GM12878 (cell line): ENCODE measurements around the gene TMEM106A. TPM values are rescaled to one million over a fixed set of nuclear protein-coding genes. Genes with fewer than 3 reads are reported as not detected.
A peak's percentile ranks its signal among the peaks of the same experiment; 100 is the strongest.

Experiments used
- ATAC-seq: fragments of 200-7000 bp; cut with Tn5 transposase; 3 replicates; pipeline ENCODE4 v1.9.1; 2020; ENCODE audit warnings: mild to moderate bottlenecking, moderate library complexity
- BruUV-seq: library from RNA; stranded (reverse); fragments of 400-500 nt; replicated peaks from 2 replicates; lab custom pipeline; 2021; lab: Mats Ljungman, UMichigan
- CTCF ChIA-PET: fragments of 300-600 bp; sonication (Branson Sonifier 250); formaldehyde crosslinking; extraction: SDS; loops from one replicate; lab custom pipeline; 2021; ENCODE audit warnings: inconsistent platforms; lab: Yijun Ruan, JAX
- POLR2A ChIA-PET: fragments of 350-600 bp; formaldehyde crosslinking; extraction: SDS; loops from one replicate; lab custom pipeline; 2021; ENCODE audit warnings: inconsistent platforms; lab: Charles Lee
- RAD21 ChIA-PET: fragments of 300-600 bp; sonication (Branson Sonifier 250); formaldehyde crosslinking; loops from one replicate; lab custom pipeline; 2023; ENCODE audit warnings: antibody characterized with exemption; ENCODE audit not compliant: unreplicated experiment; lab: Charles Lee
- SMC1A ChIA-PET: fragments of 300-600 bp; sonication (Branson Sonifier 250); formaldehyde crosslinking; loops from one replicate; lab custom pipeline; 2023; ENCODE audit not compliant: unreplicated experiment, uncharacterized antibody; lab: Charles Lee
- DNase-seq: peaks from one replicate; pipeline ENCODE4 v3.0.0-alpha.2; 2011; ENCODE audit warnings: low read depth, low spot score
- FAIRE-seq: peaks from 3 replicates; lab custom pipeline; 2011; peaks lifted over from hg19 to GRCh38; lab: Jason Lieb, UNC
- H2AFZ ChIP-seq: 2 replicates; pipeline ENCODE4 v1.6.0; 2011; ENCODE audit warnings: low read depth, low read length, control low read depth; ENCODE audit not compliant: control insufficient read depth
- H3K27ac ChIP-seq: 2 replicates; pipeline ENCODE4 v1.5.1; 2011; ENCODE audit warnings: control low read depth; ENCODE audit not compliant: control insufficient read depth, insufficient read depth
- H3K27me3 ChIP-seq, 2 experiments: replicated peaks in 1 of 2; 2 replicates each; pipeline versions ENCODE4 v1.6.0 to v1.6.1; 2011; ENCODE audit warnings: low read length in 1 of 2; ENCODE audit not compliant: control insufficient read depth in 2 of 2, insufficient read depth in 2 of 2
- H3K36me3 ChIP-seq, 2 experiments: 2 replicates each; pipeline ENCODE4 v1.5.1; 2011; ENCODE audit warnings: low read length in 1 of 2; ENCODE audit not compliant: control insufficient read depth in 2 of 2, insufficient read depth in 2 of 2
- H3K4me1 ChIP-seq: 2 replicates; pipeline ENCODE4 v1.6.1; 2011; ENCODE audit warnings: mild to moderate bottlenecking, low read length, moderate library complexity, mixed read lengths; ENCODE audit not compliant: control insufficient read depth, insufficient read depth
- H3K4me2 ChIP-seq: 2 replicates; pipeline ENCODE4 v1.6.0; 2011; ENCODE audit warnings: control low read depth; ENCODE audit not compliant: control insufficient read depth, insufficient read depth
- H3K4me3 ChIP-seq: fragments of 200-600 bp; sonication (generic); 2 replicates; pipeline ENCODE4 v1.5.1; 2016
- H3K79me2 ChIP-seq: 2 replicates; pipeline ENCODE4 v1.6.0; 2011; ENCODE audit warnings: low read length; ENCODE audit not compliant: control insufficient read depth, insufficient read depth
- H3K9ac ChIP-seq: 2 replicates; pipeline ENCODE4 v1.8.0; 2011; ENCODE audit warnings: low read length, control low read depth, mixed read lengths; ENCODE audit not compliant: control insufficient read depth, insufficient read depth
- H3K9me3 ChIP-seq: replicated peaks from 3 replicates; pipeline ENCODE4 v1.5.1; 2011; ENCODE audit warnings: mild to moderate bottlenecking, low read length; ENCODE audit not compliant: control insufficient read depth, insufficient read depth
- H4K20me1 ChIP-seq: 2 replicates; pipeline ENCODE4 v1.6.0; 2011; ENCODE audit not compliant: control insufficient read depth, insufficient read depth
- BHLHE40 ChIP-seq, 2 experiments: fragments of 450-650 bp in 1 of 2; IDR thresholded peaks; 2 replicates each; pipeline ENCODE4 v1.6.1; 2011 to 2017; ENCODE audit warnings: low read depth in 2 of 2, borderline replicate concordance in 1 of 2, improper control_type of control experiment in 1 of 2, low read length in 1 of 2, mild to moderate bottlenecking in 1 of 2
- EGR1 ChIP-seq, 2 experiments: IDR thresholded peaks; 1 replicate in 1 of 2; 2 replicates in 1 of 2; pipeline ENCODE4 v1.6.1; 2011 to 2012; ENCODE audit warnings: low read depth in 2 of 2, low read length in 2 of 2, borderline replicate concordance in 1 of 2, mild to moderate bottlenecking in 1 of 2, moderate library complexity in 1 of 2
- PAX8 ChIP-seq: fragments of 450-650 bp; IDR thresholded peaks from 2 replicates; pipeline ENCODE4 v1.6.1; 2017; ENCODE audit warnings: mild to moderate bottlenecking, moderate library complexity
- POLR2A ChIP-seq: IDR thresholded peaks from 2 replicates; pipeline ENCODE4 v1.6.1; 2011; ENCODE audit warnings: low read depth, mild to moderate bottlenecking, low read length
- RB1 ChIP-seq: fragments of 450-650 bp; formaldehyde crosslinking; IDR thresholded peaks from 2 replicates; pipeline ENCODE4 v1.6.1; 2017; ENCODE audit warnings: mild to moderate bottlenecking, borderline replicate concordance
- SMAD1 ChIP-seq: fragments of 450-650 bp; IDR thresholded peaks from 2 replicates; pipeline ENCODE4 v1.6.1; 2018; ENCODE audit warnings: mild to moderate bottlenecking, low read depth; ENCODE audit not compliant: partially characterized antibody
- WGBS: methylation state at CpG from one replicate; pipeline ENCODE4 v1.1.6; 2016; ENCODE audit warnings: low lambda C conversion rate; ENCODE audit not compliant: insufficient replicate concordance, insufficient coverage; ENCODE audit errors: missing lambda C conversion rate; 5-methylcytosine and 5-hydroxymethylcytosine counted together
- in situ Hi-C: fragments of 300-500 bp; cut with MboI; formaldehyde crosslinking; loops from 9 replicates; pipeline ENCODE4 v1.14.3; 2018; ENCODE audit warnings: mixed read lengths
- intact Hi-C: fragments of 100-400 bp; cut with micrococcal nuclease; formaldehyde crosslinking; loops from one replicate; pipeline ENCODE4 v1.14.2; 2022; ENCODE audit not compliant: unreplicated experiment
- polyA plus RNA-seq, 11 experiments: library from polyadenylated mRNA; depleted of rRNA in 4 of 11; unstranded in 6 of 11; stranded (reverse) in 5 of 11; fragments of >200 nt; fragmentation: Nextera tagmentation in 4 of 11; fragmentation: Illumina TruSeq in 1 of 11; extraction: Ambion mirVana in 4 of 11; extraction: Trizol in 1 of 11; gene quantifications; 1 replicate in 1 of 11; 2 replicates in 10 of 11; pipeline versions ENCODE4 v1.2.1 to v1.2.3, GENCODE V29; 2011 to 2016; ENCODE audit warnings: inconsistent platforms in 2 of 11, missing spikeins in 2 of 11, low read depth in 1 of 11
- total RNA-seq, 4 experiments: library from RNA; depleted of rRNA in 3 of 4; stranded (reverse); fragments of >200 nt in 3 of 4; fragmentation: Illumina TruSeq in 1 of 4; extraction: Trizol in 1 of 4; gene quantifications; 2 replicates each; pipeline versions ENCODE4 v1.2.1 to v1.2.3, GENCODE V29; 2013 to 2021
- TF ChIP-seq, protein P1 (sequence below): IDR thresholded peaks from 2 replicates; pipeline ENCODE4 v1.6.1; 2012; ENCODE audit warnings: low read depth, low read length, improper control_type of control experiment
- TF ChIP-seq, protein P2 (sequence below): fragments of 450-650 bp; IDR thresholded peaks from 2 replicates; pipeline ENCODE4 v1.6.1; 2017; ENCODE audit warnings: antibody characterized with exemption, mild to moderate bottlenecking, moderate library complexity

TMEM106A gene
- total and polyA plus RNA-seq, 10 of the 15 experiments (the other 5 are each of a cell fraction or from before 2014, with no cell fraction given), result 2.3 to 18.7 (median 9.3) TPM

DNA sequence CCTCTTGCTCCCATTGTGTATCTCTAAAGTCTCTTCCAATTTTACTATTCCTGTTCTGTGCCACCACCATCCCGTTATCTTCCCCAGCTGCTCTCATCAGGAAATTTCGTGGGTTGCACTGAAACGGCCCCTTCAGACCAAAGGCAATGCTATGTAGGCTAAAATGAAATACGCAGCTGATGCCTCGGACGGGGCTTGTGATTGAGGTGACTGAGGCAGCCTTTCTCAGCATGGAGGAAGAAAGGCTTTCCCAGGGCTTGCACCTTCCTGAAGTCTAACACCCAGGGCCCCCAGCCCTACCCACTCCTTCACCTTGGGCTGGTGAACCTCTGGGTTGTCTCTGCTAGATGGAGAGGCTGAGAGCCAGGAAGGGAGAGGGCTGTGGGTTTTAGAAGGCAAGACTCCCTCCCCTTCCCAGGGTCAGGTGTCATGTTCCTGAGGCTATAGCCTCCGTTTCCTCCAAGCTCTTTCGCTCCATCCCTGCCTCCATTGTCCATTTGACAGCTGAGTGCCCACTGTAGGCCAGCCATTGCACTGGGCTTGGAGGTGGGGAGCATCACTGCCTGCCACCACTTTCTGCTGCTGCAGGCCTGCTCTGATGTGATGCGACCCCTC is 8.9 kb downstream of the TMEM106A start:
- no peaks in the 10 kb centered on the region for H3K79me2 ChIP-seq
- H3K4me3 ChIP-seq, result no peak overlapping the region
- no peak overlapping the region for H3K4me2 ChIP-seq
- no TSS peak for BruUV-seq
- no peak overlapping the region for H2AFZ ChIP-seq
- SMC1A ChIA-PET, result no interaction called here
- POLR2A ChIA-PET, result no interaction called here
- H3K27me3 ChIP-seq, result no peaks in the 10 kb centered on the region
- 97% methylated on average over 9 of the region's 9 CpGs for WGBS
- no peak overlapping the region for H3K9ac ChIP-seq
- RAD21 ChIA-PET, result no interaction called here
- in situ Hi-C loops, result loop anchor here (25.0 kb wide), 7 partner anchors 442 to 1642 kb away; partner anchors contain the start of genes DNAJC7, EIF1, HDAC5 and MEOX1
- DNase-seq (no peak), FAIRE-seq (no peak), ATAC-seq (no peak)
- TF ChIP-seq POLR2A (peak; percentile 20; the same call in 1 of the 2 replicates), SMAD1 (no peak)
- no peak overlapping the region for H3K27ac ChIP-seq
- CTCF ChIA-PET, result interaction anchor here (0.5 kb wide), 1 partner anchor 494 kb away, joined by 4 read pairs; no protein-coding TSS in a partner anchor
- no peaks in the 10 kb centered on the region for H3K9me3 ChIP-seq
- no peaks in the 10 kb centered on the region for H3K4me1 ChIP-seq
- H4K20me1 ChIP-seq, result no peaks in the 10 kb centered on the region
- H3K36me3 ChIP-seq, result peaks cover 2 to 9% of the 10 kb centered on the region in 2 experiments; a peak in 3 of 4 replicates
- intact Hi-C loops, result no loop called here

DNA sequence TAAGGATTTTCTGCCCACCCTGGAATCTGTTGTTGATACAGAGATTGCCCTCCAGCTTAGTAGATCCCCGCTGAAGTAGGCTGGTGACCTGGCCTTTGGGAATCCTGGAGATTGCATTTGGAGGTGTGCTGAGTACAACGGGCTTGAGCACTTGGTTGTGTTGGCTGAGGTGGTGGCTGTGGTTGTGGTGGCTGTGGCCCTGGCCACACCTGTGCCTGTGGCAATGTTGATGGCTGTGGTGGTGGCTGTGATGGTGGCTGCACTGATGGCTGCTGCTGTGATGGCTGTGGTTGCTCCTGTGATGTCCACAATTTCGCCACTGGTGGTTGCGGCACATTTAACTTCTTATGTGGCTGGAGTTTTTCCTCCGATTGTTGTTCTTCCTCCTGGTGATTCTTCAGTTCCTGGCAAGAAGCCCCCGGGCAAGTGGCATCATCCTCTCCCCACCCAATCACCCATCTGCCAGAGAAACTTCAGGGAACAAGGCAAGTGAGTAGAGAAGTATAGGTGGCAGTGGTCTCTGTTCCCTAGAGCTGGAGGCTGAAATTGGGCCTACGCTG is 12.6 kb downstream of the TMEM106A start:
- ChIA-PET CTCF (interaction anchor here (0.6 kb wide), 1 partner anchor 95 kb away, joined by 3 read pairs; no protein-coding TSS in a partner anchor), POLR2A (no interaction called here), RAD21 (no interaction called here), SMC1A (interaction anchor here (0.8 to 1.2 kb wide), 2 partner anchors 12 to 46 kb away, joined by 3 read pairs; partner anchors contain the start of gene TMEM106A)
- no TSS peak for BruUV-seq
- Histone ChIP-seq H3K36me3 (no peaks in the 10 kb centered on the region; a peak in 1 of 4 replicates), H3K79me2 (no peaks in the 10 kb centered on the region), H2AFZ (no peak overlapping the region), H3K27ac (no peak overlapping the region), H3K9ac (no peak overlapping the region), H3K4me2 (no peak overlapping the region), H4K20me1 (no peaks in the 10 kb centered on the region), H3K9me3 (no peaks in the 10 kb centered on the region), H3K4me3 (no peak overlapping the region), H3K27me3 (no peaks in the 10 kb centered on the region), H3K4me1 (no peaks in the 10 kb centered on the region)
- 86% methylated on average over 7 of the region's 7 CpGs for WGBS
- ATAC-seq, result no peak
- intact Hi-C loops (no loop called here), in situ Hi-C loops (loop anchor here (25.0 kb wide), 7 partner anchors 438 to 1638 kb away; partner anchors contain the start of genes DNAJC7, EIF1, HDAC5 and MEOX1)
- no peak for DNase-seq
- FAIRE-seq, result no peak
- TF ChIP-seq, protein P1, sequence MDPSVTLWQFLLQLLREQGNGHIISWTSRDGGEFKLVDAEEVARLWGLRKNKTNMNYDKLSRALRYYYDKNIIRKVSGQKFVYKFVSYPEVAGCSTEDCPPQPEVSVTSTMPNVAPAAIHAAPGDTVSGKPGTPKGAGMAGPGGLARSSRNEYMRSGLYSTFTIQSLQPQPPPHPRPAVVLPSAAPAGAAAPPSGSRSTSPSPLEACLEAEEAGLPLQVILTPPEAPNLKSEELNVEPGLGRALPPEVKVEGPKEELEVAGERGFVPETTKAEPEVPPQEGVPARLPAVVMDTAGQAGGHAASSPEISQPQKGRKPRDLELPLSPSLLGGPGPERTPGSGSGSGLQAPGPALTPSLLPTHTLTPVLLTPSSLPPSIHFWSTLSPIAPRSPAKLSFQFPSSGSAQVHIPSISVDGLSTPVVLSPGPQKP, result no peak
- TF ChIP-seq EGR1 (IDR thresholded peaks at IDR 0.05; ENCODE audit: borderline replicate concordance in 1 of 2, low read depth in 2 of 2, low read length in 2 of 2) (no peak), BHLHE40 (IDR thresholded peaks at IDR 0.05; ENCODE audit: borderline replicate concordance in 1 of 2, low read depth in 2 of 2, low read length in 1 of 2) (no peak), RB1 (no peak), PAX8 (no peak)
- TF ChIP-seq, protein P2, sequence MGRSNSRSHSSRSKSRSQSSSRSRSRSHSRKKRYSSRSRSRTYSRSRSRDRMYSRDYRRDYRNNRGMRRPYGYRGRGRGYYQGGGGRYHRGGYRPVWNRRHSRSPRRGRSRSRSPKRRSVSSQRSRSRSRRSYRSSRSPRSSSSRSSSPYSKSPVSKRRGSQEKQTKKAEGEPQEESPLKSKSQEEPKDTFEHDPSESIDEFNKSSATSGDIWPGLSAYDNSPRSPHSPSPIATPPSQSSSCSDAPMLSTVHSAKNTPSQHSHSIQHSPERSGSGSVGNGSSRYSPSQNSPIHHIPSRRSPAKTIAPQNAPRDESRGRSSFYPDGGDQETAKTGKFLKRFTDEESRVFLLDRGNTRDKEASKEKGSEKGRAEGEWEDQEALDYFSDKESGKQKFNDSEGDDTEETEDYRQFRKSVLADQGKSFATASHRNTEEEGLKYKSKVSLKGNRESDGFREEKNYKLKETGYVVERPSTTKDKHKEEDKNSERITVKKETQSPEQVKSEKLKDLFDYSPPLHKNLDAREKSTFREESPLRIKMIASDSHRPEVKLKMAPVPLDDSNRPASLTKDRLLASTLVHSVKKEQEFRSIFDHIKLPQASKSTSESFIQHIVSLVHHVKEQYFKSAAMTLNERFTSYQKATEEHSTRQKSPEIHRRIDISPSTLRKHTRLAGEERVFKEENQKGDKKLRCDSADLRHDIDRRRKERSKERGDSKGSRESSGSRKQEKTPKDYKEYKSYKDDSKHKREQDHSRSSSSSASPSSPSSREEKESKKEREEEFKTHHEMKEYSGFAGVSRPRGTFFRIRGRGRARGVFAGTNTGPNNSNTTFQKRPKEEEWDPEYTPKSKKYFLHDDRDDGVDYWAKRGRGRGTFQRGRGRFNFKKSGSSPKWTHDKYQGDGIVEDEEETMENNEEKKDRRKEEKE, result no peak
